LoVo (cell line): ENCODE measurements around the gene CEMIP.

Experiments
- DNase-seq: peaks from one replicate; pipeline ENCODE4 v3.0.0-alpha.2; 2016; ENCODE audit warnings: low spot score

Gene CEMIP

DNA sequence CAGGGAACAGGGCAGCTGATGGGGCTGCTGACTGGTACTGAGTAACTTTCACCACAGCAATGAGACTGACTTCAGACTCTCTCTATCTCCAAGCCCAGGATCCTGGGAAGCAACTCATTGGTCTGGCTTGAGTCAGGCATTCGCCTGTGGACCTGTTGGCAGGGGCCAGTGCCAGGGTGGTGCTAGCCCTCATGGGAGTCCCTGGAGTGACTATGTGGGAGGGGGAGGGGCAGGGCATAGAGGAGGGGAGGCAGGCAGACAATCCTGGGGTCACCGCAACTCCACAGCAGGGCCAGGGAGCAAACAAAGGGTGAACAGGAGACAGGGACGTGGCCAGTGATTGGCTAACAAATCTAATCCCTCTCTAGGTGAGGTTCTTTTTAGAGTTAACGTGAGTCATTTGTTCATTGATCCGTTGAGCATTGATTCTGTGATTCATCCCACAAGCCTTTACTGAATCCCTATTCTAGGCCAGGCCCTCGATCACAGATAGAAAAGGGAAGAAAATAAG is 71.8 kb downstream of the CEMIP start:
- no peak for DNase-seq

DNA sequence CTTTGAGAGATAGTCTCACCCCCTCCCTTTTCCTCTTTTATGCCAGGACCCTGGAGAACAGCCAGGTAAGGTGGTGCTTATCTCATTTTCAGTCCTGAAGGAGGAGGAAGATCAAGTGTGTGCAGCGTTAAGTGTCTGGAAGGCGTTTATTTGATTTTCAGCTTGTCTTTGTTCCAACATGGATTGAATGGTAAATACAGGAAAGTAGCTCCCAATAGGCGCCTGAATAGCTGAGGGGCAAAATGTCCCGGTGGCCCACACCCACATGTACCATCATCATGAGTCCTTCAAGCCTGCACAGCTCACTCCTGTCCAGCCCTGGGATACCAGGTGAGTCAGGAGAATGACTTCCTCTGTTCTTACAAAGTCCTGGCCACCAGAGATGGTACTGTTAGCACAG is 73.5 kb downstream of the CEMIP start:
- peak; percentile 28 for DNase-seq

DNA sequence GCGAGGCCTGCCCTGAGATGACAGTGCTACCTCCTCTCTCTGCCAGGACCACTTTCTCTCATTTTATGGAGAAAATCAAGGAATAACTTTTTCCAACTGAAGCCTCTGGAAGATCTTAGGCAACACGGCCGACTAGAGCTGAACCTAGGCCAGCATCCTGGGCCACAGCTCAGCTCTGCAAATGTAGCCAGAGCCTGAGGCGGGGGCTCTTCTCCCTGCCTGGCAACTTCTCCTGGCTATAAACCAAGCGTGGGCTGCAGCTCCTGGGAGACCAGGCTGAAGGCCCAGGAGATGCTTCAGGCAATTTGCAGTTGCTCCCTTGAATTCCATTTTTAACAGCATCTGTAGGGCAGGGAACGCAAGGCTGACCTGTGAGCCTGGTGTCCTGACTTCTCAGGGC is 74.9 kb downstream of the CEMIP start:
- no peak for DNase-seq

DNA sequence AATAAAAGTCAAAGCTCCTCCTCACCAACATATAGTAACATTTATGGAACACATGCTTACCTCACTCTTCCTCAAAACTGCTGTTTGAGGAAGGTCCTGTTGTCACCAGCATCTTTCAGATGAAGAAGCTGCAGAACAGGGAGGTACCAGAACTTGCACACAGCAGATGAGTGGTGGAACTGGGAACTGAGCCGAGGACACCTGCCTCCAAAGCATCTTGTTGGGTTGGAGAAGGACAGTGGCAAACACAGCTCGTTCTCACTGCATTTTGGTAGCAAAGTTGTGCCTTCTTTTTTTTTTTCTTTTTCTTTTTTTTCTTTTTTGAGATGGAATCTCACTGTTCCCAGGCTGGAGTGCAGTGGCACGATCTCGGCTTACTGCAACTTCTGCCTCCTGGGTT is 76.0 kb downstream of the CEMIP start:
- DNase-seq: no peak

DNA sequence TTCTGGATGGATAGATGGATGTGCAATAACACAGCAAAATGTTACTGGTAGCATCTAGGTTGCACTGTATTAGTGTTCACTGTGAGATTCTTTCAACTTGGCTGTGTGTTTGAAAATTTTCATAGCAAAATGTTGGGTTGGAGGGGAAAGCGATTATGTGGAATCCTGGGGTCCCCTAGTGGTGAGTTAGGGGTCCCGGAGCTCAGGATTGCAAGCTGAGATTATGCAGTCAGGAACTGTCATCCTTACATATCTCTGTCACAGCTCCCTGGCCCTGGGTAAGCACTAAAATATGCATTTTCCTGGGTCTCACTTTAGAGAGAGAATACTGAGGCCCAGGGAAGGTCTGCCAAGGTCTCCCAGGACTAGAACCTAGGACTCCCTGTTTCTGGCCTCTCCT is 77.2 kb downstream of the CEMIP start:
- peak; percentile 18 for DNase-seq

DNA sequence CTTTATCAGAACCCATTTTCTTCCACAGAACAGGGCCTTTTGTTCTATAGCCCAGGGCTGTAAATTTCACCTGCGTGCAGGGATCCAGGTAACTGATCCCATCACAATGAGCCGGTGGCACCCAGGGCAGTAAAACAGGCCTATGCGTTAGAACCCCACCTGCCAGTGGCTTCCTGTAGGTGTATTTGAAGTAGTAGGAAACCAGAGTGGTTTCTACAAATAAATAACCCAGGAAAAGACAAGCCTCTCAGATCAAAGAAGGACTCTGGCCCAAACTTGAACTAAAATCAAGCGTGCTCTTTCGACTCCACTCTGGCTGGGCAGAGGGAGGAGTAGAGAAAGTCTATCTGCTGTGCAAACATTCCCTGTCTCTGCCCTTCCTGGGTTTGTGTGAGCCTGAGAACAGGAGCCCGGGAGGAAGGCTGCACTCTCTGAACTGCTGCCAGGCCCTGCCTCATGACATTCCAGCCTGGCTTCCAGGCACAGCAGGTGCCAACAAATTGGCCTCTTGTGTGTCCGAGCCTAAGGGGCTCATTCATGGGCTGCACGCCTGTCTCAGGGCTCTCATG is 77.7 kb downstream of the CEMIP start:
- DNase-seq: peak; percentile 84

DNA sequence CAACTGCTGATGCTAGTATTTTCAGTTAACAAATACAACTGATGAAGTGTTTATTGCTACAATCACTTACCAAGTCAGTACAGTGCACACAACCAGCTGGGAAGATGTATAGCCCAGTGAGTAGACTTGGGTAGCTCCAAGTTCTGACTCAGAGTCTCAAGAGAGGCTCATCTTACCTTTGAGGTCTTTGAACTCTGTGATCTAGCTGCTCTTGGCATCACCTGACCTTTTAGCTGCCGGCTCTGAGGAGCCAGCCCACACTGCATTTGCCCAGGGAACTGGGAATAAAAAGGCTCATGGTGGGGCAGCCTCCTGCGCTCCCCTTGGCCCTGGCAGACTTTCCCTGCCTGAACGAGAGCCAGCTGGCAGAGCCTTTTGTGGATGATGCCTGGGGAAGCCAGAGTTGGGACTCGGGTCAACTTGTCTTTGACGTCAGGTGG is 82.6 kb downstream of the CEMIP start:
- no peak for DNase-seq

DNA sequence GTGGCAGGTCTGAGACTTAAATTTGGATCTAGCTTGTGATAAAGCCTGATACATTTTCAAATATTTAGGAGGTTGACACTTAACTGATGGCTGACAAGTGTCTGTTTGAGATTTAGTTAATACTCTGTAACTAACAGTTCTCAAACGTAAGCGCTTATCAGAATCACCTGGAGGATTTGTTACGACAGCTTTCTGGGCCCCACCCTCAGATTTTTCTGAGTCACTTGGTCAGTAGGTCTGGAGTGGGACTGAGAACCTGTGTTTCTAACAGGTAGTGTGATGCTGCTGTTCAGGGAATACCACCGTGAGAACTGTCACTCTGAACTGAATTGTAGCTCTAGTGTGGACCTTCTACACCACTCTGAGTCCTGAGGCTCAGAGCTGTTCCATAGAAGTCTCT is 85.5 kb downstream of the CEMIP start:
- DNase-seq: no peak

DNA sequence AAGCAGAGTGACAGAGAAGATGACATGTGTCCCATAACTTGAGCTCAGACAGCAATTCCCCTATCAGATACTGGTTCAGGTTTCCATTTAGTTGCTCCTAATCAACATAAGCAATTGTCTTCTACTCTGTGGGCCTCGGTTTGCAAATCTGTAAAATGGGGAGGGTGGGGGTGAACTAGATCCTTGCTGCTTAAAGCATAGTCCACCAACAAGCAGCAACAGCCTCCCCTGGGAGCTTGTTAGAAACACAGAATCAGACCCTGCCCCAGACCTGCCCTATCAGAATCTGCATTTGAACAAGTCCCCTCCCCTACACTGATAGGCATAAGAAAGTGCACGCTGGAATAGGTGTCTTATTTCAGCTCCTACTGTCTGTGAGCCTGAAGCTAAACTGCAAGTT is 87.8 kb downstream of the CEMIP start:
- no peak for DNase-seq

DNA sequence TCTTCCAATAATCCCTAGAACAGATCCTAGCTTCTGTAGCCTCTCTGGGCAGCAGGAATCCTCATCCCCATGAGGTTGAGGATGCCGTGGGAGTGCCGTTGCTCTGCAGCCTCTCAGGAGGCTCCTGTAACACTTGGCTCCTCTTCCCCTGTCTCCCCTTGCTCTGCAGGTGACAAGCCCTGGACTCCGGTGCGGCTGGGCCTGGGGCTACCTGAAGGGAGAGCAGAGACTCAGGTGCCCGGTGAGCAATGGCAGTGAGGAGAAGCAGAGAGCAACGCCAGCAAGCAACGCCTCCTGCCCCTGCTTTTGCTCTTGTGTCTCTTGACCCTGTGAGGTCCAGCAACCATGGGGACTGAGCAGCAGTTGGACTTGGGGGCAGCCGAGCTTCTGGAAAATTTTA is 91.2 kb downstream of the CEMIP start:
- no peak for DNase-seq

DNA sequence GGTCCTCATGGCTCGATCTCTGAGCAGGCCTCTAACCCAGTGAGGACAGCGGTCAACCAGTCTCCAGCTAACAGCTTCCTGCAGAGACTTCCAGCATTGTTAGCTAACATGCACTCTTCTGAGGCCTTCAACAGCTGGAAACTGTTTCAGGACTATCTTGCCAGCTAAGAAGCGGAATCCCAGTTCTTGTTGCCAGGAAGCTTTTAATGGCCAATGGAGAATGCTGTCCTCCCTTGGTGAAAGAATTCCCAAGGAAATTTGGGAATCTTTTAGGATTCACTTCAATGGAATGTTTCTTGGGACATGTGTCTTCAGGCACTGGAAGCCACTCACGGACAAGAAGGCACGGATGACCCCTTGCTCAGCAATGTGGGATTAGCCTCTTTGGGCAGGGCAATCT is 91.7 kb downstream of the CEMIP start:
- DNase-seq: no peak

DNA sequence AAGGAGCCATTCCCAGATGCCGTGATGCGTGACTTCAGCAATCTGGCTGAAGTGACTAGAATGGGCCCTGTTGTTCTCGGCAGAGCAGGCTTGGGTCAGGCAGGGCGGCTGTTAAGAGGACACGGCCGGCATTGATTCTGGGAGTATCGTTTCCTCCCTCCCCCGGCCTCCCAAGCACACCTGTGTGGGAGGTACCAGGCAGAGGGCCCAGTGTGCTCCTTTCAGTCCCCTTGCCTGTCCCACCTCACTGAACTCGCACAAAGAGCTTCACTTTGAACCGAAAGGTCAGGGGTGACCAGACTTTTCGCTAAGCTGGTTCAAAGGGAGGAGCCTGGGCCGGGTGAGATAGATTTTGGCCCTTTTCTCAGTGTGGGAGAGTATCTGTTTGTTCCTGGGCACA is 92.7 kb downstream of the CEMIP start:
- DNase-seq: no peak

DNA sequence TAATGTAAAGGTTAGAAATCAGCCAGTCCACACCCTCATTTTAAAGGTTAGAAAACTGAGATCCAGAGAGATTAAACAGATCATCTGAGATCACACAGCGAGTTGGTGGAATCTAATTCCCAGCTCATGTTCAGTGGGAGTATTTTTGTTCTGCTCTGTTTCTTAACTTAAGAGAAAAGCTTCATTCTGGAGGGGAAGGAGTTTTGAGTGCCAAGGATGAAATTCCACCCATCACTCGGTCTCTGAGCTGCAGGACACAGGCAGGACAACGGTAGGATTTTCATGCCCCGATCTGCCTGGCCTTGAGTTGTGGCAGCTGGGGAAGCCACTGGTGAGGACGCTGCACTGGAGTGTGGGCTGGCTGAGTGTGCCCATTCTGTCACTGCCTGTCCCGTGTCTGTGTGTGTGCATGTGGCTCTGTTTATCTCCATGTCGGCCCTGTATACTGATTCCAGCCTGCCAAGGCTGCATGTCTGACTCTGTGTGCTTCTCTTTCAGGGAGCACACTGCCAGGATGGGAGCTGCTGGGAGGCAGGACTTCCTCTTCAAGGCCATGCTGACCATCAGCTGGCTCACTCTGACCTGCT is 94.3 kb downstream of the CEMIP start:
- no peak for DNase-seq

DNA sequence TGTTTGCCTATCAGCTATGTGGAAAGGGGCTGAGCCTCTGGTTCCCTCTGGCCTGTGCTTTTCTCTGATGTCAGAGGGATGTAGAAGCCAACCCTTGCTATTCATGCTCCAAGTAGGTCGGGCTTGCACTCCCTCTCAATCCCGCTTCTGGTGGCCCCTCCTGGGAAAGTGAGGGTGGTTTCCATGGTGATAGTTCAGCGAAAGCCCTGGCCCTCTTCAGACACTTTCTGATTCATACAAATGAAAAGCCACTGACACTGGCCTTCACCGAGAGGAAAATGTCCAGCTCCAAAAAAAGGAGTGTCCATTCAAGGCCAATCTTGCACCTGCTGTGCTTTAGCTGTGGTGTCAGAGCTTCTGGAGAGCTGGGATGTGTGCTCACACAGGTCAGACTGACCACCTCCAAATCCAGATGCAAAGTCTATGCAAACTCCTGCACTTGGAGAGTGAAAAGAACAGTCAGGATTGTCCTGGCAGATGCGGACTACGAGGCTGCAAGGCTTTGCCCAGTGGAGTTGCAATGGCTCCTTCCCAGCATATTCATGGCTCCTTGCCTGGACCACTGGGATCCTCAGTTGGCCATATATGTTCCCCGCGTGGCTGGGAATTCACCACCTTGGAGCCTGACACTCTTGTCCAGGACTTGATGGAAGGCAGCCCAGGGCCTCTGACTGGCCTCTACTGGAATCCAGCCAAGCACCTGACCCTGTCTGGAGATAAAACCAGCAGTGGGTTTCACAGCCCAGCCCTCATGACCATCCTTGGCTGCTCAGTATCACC is 96.6 kb downstream of the CEMIP start:
- no peak for DNase-seq

DNA sequence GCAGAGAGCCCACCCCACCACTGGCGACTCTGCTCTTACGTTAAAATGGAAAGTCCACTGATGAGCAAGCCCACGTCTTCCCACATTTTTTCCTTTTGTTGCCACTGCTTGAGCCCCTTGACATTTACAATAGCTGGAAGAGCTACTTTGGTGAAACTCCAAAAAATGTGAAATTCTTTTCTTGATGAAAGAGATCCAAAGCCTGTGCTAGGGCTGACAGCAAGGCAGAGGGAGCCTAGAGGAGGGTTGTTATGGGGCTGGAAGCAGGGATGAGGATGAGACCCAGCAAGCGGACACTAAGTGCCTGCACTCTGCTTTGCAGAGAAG is 97.1 kb downstream of the CEMIP start:
- DNase-seq: no peak

DNA sequence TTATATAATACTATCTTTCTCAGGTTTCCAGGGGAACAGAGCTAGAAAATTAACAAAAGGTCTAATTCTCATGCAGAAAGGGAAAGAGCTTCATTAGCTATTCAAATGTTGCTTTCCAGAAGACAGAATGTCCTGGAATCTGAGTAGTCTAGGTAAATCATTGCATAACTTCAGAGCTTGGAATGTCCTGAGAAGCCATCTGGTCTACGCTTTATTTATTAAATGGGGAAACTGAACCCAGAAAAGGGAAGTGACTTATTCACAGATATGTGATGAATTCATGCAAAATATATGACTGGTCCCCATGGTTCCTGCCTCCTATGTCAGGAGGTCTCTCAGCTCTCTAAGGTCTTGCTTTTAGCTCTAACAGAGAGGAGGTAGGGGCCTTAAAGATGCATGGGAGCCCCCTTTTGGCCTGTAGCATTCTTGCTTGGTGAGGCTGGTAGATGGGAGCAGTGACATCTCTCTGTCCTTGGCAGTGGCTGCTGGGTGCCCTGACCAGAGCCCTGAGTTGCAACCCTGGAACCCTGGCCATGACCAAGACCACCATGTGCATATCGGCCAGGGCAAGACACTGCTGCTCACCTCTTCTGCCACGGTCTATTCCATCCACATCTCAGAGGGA is 99.2 kb downstream of the CEMIP start:
- DNase-seq: no peak

DNA sequence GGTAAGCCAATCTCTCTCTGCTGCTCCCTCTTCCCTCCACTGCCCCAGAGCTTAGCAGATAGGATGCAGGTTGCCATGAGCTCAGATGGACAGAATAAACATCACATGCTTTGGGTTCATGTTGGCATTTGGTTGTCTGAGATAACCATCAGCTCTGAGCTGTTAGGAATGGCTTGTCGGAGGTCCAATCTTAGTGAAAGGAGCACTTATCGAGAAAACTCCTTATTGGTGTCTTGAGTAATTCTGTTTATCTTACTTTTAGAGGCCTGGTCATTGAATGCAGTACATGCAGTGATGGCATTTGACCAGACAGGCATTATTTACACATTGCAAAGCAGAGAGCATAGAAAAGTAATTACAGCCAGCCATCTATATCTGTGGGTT is 99.7 kb downstream of the CEMIP start:
- no peak for DNase-seq

DNA sequence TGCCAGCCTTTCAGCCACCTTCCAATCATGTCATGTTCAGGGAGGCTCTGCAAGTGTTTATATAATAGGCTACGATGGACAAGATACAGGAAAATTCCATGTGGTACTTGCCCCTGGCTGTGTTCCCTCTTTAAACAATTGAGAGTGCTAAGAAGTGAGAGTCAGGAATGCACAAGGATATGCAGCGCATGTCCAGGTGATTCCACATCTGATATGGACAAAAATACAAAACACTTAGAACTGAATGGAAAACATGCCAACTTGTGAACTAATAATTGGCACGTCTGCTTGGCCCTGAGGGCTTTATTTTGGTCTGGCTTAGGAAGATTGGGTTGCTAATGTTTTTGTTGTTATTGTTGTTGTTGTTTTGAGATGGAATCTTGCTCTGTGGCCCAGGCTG is 100.9 kb downstream of the CEMIP start:
- no peak for DNase-seq

DNA sequence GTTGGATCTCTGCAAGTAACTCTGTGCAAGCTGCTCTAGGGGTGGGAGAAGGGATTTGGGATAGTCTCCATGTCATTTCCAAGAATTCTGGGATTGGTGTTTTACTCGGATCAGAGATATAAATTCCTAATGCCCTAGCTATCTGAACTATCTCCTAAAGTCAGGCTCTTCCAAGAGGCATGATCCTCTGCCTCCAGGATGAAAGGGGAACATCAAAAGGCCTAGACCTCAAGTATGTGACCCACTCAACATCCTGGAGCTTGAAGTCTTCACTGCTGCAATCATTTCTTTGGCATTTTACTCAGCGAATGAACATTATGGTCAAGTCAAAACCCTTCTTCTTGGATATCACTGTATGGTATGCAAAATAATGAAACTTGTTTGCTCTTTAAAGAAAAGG is 104.5 kb downstream of the CEMIP start:
- DNase-seq: no peak

DNA sequence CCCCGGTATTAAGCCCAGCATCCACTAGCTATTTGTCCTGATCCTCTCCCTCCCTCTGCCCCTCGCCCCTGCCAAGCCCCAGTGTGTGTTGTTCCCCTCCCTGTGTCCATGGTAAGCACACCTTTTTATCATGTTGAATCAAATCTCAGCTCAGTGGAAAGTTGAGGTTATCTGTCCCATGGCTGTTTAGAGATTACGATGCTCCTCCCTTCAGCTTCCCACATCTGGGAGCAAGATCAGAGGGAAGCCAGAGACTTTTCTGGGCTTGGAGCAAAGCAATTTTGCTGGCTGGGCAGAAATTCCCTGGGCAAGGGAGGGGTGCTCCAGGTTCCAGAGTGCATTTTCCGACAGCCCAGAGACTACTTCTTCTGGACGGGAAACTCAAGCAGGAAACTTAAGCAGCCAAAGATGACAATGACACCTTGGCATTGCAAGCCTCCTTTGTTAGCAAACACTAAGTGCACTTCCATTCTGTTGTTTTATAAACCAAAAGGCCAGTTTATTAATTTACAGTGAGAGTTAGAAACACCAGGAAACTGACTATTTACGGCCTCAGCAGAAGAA is 105.9 kb downstream of the CEMIP start:
- no peak for DNase-seq

DNA sequence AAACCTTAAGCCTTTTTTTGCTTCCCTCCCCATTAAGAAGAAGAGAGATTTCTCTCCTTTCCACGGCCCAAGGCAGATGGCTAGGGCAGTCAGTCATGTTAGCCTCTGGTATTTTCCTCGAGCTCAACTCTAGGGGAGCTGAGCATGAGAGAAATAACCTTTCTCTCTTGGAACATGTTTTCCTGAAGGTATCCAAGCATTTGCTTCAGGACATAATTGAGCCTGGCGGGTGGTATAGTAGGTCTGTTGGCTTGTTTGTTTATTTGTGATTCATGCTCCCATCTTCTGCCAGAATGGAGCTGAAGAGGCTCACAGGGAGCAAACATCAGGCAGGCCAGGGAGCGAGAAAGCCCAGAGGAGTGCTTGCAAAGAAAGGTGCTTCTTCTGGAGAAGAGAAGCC is 108.0 kb downstream of the CEMIP start:
- DNase-seq: no peak

DNA sequence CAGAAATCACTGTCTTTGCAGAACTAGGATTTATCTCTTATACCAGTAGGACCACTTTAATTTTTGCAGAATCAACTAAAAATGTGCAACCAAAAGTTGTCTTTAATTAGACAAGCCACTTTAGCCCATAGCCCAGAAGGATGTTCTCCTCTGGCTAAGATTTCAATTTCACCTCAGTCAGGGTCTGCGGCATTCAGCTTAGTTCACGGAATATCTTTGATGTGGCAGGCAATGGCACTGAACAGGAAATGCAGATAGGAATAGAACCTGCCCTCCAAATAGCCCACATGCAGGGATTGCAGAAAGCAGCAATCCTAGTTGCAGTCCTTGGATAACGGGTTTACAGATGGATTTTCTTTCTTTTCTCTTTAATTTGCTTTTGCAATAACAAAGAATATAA is 109.7 kb downstream of the CEMIP start:
- no peak for DNase-seq
